ENCODE data around the gene SPECC1L. TPM values are rescaled to one million over a fixed set of nuclear protein-coding genes. Genes with fewer than 3 reads are reported as not detected.

SPECC1L gene
- total RNA-seq, 1 donor from 2014 or later = 69.9 TPM

GRCh38 chr22:24323233-24323632 is 52.6 kb downstream of the SPECC1L start:
- Histone ChIP-seq H3K4me1 (peaks cover 11% of the 10 kb centered on the region), H3K27me3 (ENCODE audit: low read depth) (no peaks in the 10 kb centered on the region), H3K9me3 (no peaks in the 10 kb centered on the region), H3K36me3 (peaks cover 71% of the 10 kb centered on the region), H3K4me3 (no peak overlapping the region), H3K27ac (no peak overlapping the region)
- ATAC-seq (no peak), DNase-seq (no peak)
- intact Hi-C loops (cut with DNase I) = no loop called here
- TF ChIP-seq, protein P1, sequence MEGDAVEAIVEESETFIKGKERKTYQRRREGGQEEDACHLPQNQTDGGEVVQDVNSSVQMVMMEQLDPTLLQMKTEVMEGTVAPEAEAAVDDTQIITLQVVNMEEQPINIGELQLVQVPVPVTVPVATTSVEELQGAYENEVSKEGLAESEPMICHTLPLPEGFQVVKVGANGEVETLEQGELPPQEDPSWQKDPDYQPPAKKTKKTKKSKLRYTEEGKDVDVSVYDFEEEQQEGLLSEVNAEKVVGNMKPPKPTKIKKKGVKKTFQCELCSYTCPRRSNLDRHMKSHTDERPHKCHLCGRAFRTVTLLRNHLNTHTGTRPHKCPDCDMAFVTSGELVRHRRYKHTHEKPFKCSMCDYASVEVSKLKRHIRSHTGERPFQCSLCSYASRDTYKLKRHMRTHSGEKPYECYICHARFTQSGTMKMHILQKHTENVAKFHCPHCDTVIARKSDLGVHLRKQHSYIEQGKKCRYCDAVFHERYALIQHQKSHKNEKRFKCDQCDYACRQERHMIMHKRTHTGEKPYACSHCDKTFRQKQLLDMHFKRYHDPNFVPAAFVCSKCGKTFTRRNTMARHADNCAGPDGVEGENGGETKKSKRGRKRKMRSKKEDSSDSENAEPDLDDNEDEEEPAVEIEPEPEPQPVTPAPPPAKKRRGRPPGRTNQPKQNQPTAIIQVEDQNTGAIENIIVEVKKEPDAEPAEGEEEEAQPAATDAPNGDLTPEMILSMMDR (IDR thresholded peaks at IDR 0.05) = no peak

DNA sequence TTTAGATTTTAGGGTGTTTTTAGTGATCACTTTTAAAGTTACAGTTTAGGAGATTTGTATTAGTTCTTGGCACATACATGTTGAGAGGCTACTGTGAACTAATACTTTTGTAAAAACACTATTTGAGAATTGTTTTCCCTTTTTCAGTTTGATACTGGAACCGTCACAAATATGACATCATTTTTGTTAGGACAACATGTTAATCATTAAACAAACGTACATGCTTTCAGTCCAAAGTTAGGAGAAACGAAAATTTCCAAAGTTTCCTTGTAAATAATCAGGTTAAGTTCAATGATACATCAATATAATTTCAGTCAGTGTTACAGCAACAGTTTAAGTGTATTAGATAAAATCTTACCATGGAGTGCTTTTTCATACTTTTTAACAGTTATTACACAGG is 53.1 kb downstream of the SPECC1L start:
- DNase-seq (no peak), ATAC-seq (no peak)
- Histone ChIP-seq H3K9me3 (no peaks in the 10 kb centered on the region), H3K36me3 (peaks cover 74% of the 10 kb centered on the region), H3K4me3 (no peak overlapping the region), H3K4me1 (peaks cover 11% of the 10 kb centered on the region), H3K27me3 (ENCODE audit: low read depth) (no peaks in the 10 kb centered on the region), H3K27ac (no peak overlapping the region)
- TF ChIP-seq, protein P1 (IDR thresholded peaks at IDR 0.05) = no peak
- intact Hi-C loops (cut with DNase I) = no loop called here

- H3K36me3 ChIP-seq = peaks cover 76% of the 10 kb centered on the region
- no peak overlapping the region for H3K4me3 ChIP-seq
- TF ChIP-seq, protein P1 (IDR thresholded peaks at IDR 0.05) = no peak
- no peaks in the 10 kb centered on the region for H3K27me3 ChIP-seq (ENCODE audit: low read depth)
- ATAC-seq = no peak
- H3K4me1 ChIP-seq = peaks cover 11% of the 10 kb centered on the region
- H3K9me3 ChIP-seq = no peaks in the 10 kb centered on the region
- intact Hi-C loops (cut with DNase I) = no loop called here
- DNase-seq = no peak
- H3K27ac ChIP-seq = no peak overlapping the region
Measured at GRCh38 chr22:24324137-24324536, 53.5 kb downstream of the SPECC1L start.

GRCh38 chr22:24325105-24325757 is 54.6 kb downstream of the SPECC1L start:
- TF ChIP-seq, protein P1 (IDR thresholded peaks at IDR 0.05) = peak; percentile 70
- H3K9me3 ChIP-seq = no peaks in the 10 kb centered on the region
- peaks cover 78% of the 10 kb centered on the region for H3K36me3 ChIP-seq
- DNase-seq (no peak), ATAC-seq (peak; percentile 76 to 81)
- H3K4me1 ChIP-seq = peaks cover 19% of the 10 kb centered on the region
- intact Hi-C loops (cut with DNase I) = no loop called here
- no peak overlapping the region for H3K27ac ChIP-seq
- no peaks in the 10 kb centered on the region for H3K27me3 ChIP-seq (ENCODE audit: low read depth)
- H3K4me3 ChIP-seq = no peak overlapping the region

GRCh38 chr22:24326266-24326665 is 55.6 kb downstream of the SPECC1L start:
- Histone ChIP-seq H3K36me3 (peaks cover 78% of the 10 kb centered on the region), H3K4me1 (peaks cover 25% of the 10 kb centered on the region), H3K4me3 (no peak overlapping the region), H3K9me3 (no peaks in the 10 kb centered on the region), H3K27me3 (ENCODE audit: low read depth) (no peaks in the 10 kb centered on the region), H3K27ac (no peak overlapping the region)
- intact Hi-C loops (cut with DNase I) = no loop called here
- no peak for DNase-seq
- no peak for ATAC-seq
- TF ChIP-seq, protein P1 (IDR thresholded peaks at IDR 0.05) = no peak
